ENCODE data around the gene HIRA. TPM values are rescaled to one million over a fixed set of nuclear protein-coding genes. Genes with fewer than 3 reads are reported as not detected.

Gene HIRA
- polyA plus RNA-seq, 3 donors = 1.8 to 20.7 (median 2.6) TPM

GRCh38 chr22:19478901-19479354 is 47.4 kb upstream of the HIRA start, which contains the start of gene UFD1:
Gene UFD1, minus strand, starts transcription at chr22:19479193. Its CDS starts 108 bp downstream, at chr22:19479085.
- peak within 1 kb of the TSS; percentile 90 for H3K9ac ChIP-seq (ENCODE audit: insufficient read depth, low read length, poor library complexity, severe bottlenecking)
- DNase-seq = peak in 1 of 3 donors; percentile 67
- Mint-ChIP-seq H3K9me3 (no peaks in the 10 kb centered on the region), H3K4me3 (peak within 1 kb of the TSS; percentile 81 to 89), H3K4me1 (peaks cover 27% of the 10 kb centered on the region), H3K27me3 (ENCODE audit: low read depth in 3 of 3) (no peaks in the 10 kb centered on the region), H3K27ac (peak within 1 kb of the TSS; percentile 97 to 99 (median 99)), H3K36me3 (peaks cover 14 to 32% of the 10 kb centered on the region in 2 donors)
- H3K36me3 ChIP-seq (replicated peaks in 1 of 2; ENCODE audit: control insufficient read depth in 1 of 2, insufficient read depth in 2 of 2, low read length in 2 of 2) = peaks cover 12 to 24% of the 10 kb centered on the region in 2 donors
- intact Hi-C loops (cut with micrococcal nuclease) = loop anchor here (1.0 to 10.0 kb wide), 5 partner anchors 46 to 538 kb away; partner anchors contain the start of genes ARVCF (in 1 of the 2), CLTCL1 (in 1 of the 2), GNB1L (in 1 of the 2) and HIRA (in 1 of the 2)
- peak within 1 kb of the TSS; percentile 95 for H3K4me2 ChIP-seq (replicated peaks; ENCODE audit: extremely low read depth, low read length, poor library complexity, severe bottlenecking)
- no peak for TF ChIP-seq CTCF (IDR thresholded peaks at IDR 0.05)
- peak within 1 kb of the TSS; percentile 90 for H2AFZ ChIP-seq (ENCODE audit: insufficient read depth, low read depth, low read length, poor library complexity, severe bottlenecking)
- no peaks in the 10 kb centered on the region for H3K27me3 ChIP-seq (ENCODE audit: control insufficient read depth in 2 of 2, insufficient read depth in 2 of 2, low read length in 2 of 2)
- peaks cover 39% of the 10 kb centered on the region for H4K20me1 ChIP-seq (ENCODE audit: insufficient read depth, low read length)
- H3K9me3 ChIP-seq (replicated peaks in 1 of 2; ENCODE audit: control insufficient read depth in 1 of 2, insufficient read depth in 1 of 2, low read length in 2 of 2) = no peaks in the 10 kb centered on the region
- WGBS (ENCODE audit: insufficient coverage) = under 1% methylated on average over 36 of the region's 42 CpGs
- peak within 1 kb of the TSS; percentile 69 to 94 (median 87) for H3K4me3 ChIP-seq (replicated peaks in 1 of 3; ENCODE audit: low read depth in 2 of 3, low read length in 3 of 3)
- H3K79me2 ChIP-seq (ENCODE audit: insufficient read depth, low read length) = peaks cover 56% of the 10 kb centered on the region
- peaks cover 22 to 28% of the 10 kb centered on the region in 2 donors for H3K4me1 ChIP-seq (ENCODE audit: control insufficient read depth in 1 of 2, insufficient read depth in 2 of 2, low read length in 2 of 2)
- H3K27ac ChIP-seq (ENCODE audit: low read depth in 1 of 2, low read length in 2 of 2) = peak within 1 kb of the TSS; percentile 72 to 100

- peaks cover 44% of the 10 kb centered on the region for H4K20me1 ChIP-seq (ENCODE audit: insufficient read depth, low read length)
- Mint-ChIP-seq H3K9me3 (no peaks in the 10 kb centered on the region), H3K4me3 (peak overlapping the region; percentile 81 to 89), H3K27me3 (ENCODE audit: low read depth in 3 of 3) (no peaks in the 10 kb centered on the region), H3K36me3 (peaks cover 18 to 32% of the 10 kb centered on the region in 2 donors), H3K27ac (peak overlapping the region; percentile 45 to 99 (median 99)), H3K4me1 (peaks cover 27% of the 10 kb centered on the region)
- DNase-seq = peak in 2 of 3 donors; percentile 4 to 17
- H2AFZ ChIP-seq (ENCODE audit: insufficient read depth, low read depth, low read length, poor library complexity, severe bottlenecking) = peak overlapping the region; percentile 90
- peak overlapping the region; percentile 90 for H3K9ac ChIP-seq (ENCODE audit: insufficient read depth, low read length, poor library complexity, severe bottlenecking)
- H3K9me3 ChIP-seq (replicated peaks in 1 of 2; ENCODE audit: control insufficient read depth in 1 of 2, insufficient read depth in 1 of 2, low read length in 2 of 2) = no peaks in the 10 kb centered on the region
- under 1% methylated on average over 24 of the region's 31 CpGs for WGBS (ENCODE audit: insufficient coverage)
- peaks cover 19 to 28% of the 10 kb centered on the region in 2 donors for H3K36me3 ChIP-seq (replicated peaks in 1 of 2; ENCODE audit: control insufficient read depth in 1 of 2, insufficient read depth in 2 of 2, low read length in 2 of 2)
- no peaks in the 10 kb centered on the region for H3K27me3 ChIP-seq (ENCODE audit: control insufficient read depth in 2 of 2, insufficient read depth in 2 of 2, low read length in 2 of 2)
- peak overlapping the region; percentile 8 to 100 for H3K27ac ChIP-seq (ENCODE audit: low read depth in 1 of 2, low read length in 2 of 2)
- TF ChIP-seq CTCF (IDR thresholded peaks at IDR 0.05) = no peak
- H3K4me2 ChIP-seq (replicated peaks; ENCODE audit: extremely low read depth, low read length, poor library complexity, severe bottlenecking) = peak overlapping the region; percentile 95
- H3K4me1 ChIP-seq (ENCODE audit: control insufficient read depth in 1 of 2, insufficient read depth in 2 of 2, low read length in 2 of 2) = peaks cover 22 to 28% of the 10 kb centered on the region in 2 donors
- H3K79me2 ChIP-seq (ENCODE audit: insufficient read depth, low read length) = peaks cover 58% of the 10 kb centered on the region
- peak overlapping the region; percentile 69 to 94 (median 87) for H3K4me3 ChIP-seq (replicated peaks in 1 of 3; ENCODE audit: low read depth in 2 of 3, low read length in 3 of 3)
- intact Hi-C loops (cut with micrococcal nuclease) = loop anchor here in 1 of 2 donors (2.0 to 10.0 kb wide), 4 partner anchors 45 to 539 kb away; partner anchors contain the start of genes ARVCF, CLTCL1, GNB1L and MRPL40
Measured at GRCh38 chr22:19478045-19478900, 46.7 kb upstream of the HIRA start.
